Activated naive CD8-positive, alpha-beta T cell (primary cell): ENCODE results near the gene PELI1.
"Not testable (repeated sequence)": the region's sequence is repeated elsewhere in the genome, so short reads cannot be mapped to it uniquely, and the experiment has no call there.

ENCODE experiments used
- H3K27ac Mint-ChIP-seq: one replicate; pipeline ENCODE4 v1.8.0; 2021; ENCODE audit warnings: mixed read lengths
- H3K27me3 Mint-ChIP-seq: one replicate; pipeline ENCODE4 v1.8.0; 2021; ENCODE audit warnings: mixed read lengths
- H3K36me3 Mint-ChIP-seq: one replicate; pipeline ENCODE4 v1.8.0; 2021; ENCODE audit warnings: mixed read lengths
- H3K4me1 Mint-ChIP-seq: one replicate; pipeline ENCODE4 v1.8.0; 2021; ENCODE audit warnings: low read depth, mixed read lengths
- H3K4me3 Mint-ChIP-seq: one replicate; pipeline ENCODE4 v1.8.0; 2021; ENCODE audit warnings: mild to moderate bottlenecking, mixed read lengths
- H3K9me3 Mint-ChIP-seq: one replicate; pipeline ENCODE4 v1.8.0; 2021; ENCODE audit warnings: low read depth, mixed read lengths

Gene PELI1

GRCh38 chr2:64100584-64100983 lies 43.6 kb downstream of the PELI1 start:
- peaks cover 44% of the 10 kb centered on the region for H3K36me3 Mint-ChIP-seq
- not testable (repeated sequence) for H3K9me3 Mint-ChIP-seq, H3K27me3 Mint-ChIP-seq
- H3K27ac Mint-ChIP-seq, result peak overlapping the region; percentile 97
- H3K4me3 Mint-ChIP-seq, result peak overlapping the region; percentile 75
- H3K4me1 Mint-ChIP-seq, result peaks cover 66% of the 10 kb centered on the region

- peak overlapping the region; percentile 34 for H3K27ac Mint-ChIP-seq
- peaks cover 49% of the 10 kb centered on the region for H3K36me3 Mint-ChIP-seq
- peaks cover 4% of the 10 kb centered on the region for H3K9me3 Mint-ChIP-seq
- peaks cover 33% of the 10 kb centered on the region for H3K4me1 Mint-ChIP-seq
- no peak overlapping the region for H3K4me3 Mint-ChIP-seq
- no peaks in the 10 kb centered on the region for H3K27me3 Mint-ChIP-seq
Measured at GRCh38 chr2:64094663-64095382, 49.4 kb downstream of the PELI1 start.

GRCh38 chr2:64093341-64093740 lies 50.9 kb downstream of the PELI1 start:
- Mint-ChIP-seq H3K36me3 (peaks cover 41% of the 10 kb centered on the region), H3K27ac (no peak overlapping the region), H3K9me3 (peaks cover 4% of the 10 kb centered on the region), H3K4me1 (peaks cover 27% of the 10 kb centered on the region), H3K27me3 (no peaks in the 10 kb centered on the region), H3K4me3 (no peak overlapping the region)

GRCh38 chr2:64092502-64092901 lies 51.7 kb downstream of the PELI1 start:
- H3K9me3 Mint-ChIP-seq, result peaks cover 4% of the 10 kb centered on the region

GRCh38 chr2:64090264-64090663 lies 54.0 kb downstream of the PELI1 start:
- H3K27ac Mint-ChIP-seq, result no peak overlapping the region
- peaks cover 24% of the 10 kb centered on the region for H3K4me1 Mint-ChIP-seq
- no peaks in the 10 kb centered on the region for H3K9me3 Mint-ChIP-seq
- H3K36me3 Mint-ChIP-seq, result peaks cover 20% of the 10 kb centered on the region
- no peak overlapping the region for H3K4me3 Mint-ChIP-seq
- no peaks in the 10 kb centered on the region for H3K27me3 Mint-ChIP-seq

More at GRCh38 chr2:64092502-64092901, 51.7 kb downstream of the PELI1 start:
- Mint-ChIP-seq H3K27ac (no peak overlapping the region), H3K4me1 (peaks cover 24% of the 10 kb centered on the region), H3K36me3 (peaks cover 36% of the 10 kb centered on the region), H3K27me3 (no peaks in the 10 kb centered on the region), H3K4me3 (no peak overlapping the region)

- H3K27ac Mint-ChIP-seq, result peak overlapping the region; percentile 16
- peaks cover 15% of the 10 kb centered on the region for H3K4me1 Mint-ChIP-seq
- peaks cover 11% of the 10 kb centered on the region for H3K36me3 Mint-ChIP-seq
- H3K4me3 Mint-ChIP-seq, result no peak overlapping the region
- no peaks in the 10 kb centered on the region for H3K27me3 Mint-ChIP-seq
- no peaks in the 10 kb centered on the region for H3K9me3 Mint-ChIP-seq
Measured at GRCh38 chr2:64086347-64087082, 57.7 kb downstream of the PELI1 start.

GRCh38 chr2:64085936-64086335 lies 58.3 kb downstream of the PELI1 start:
- Mint-ChIP-seq H3K27ac (no peak overlapping the region), H3K9me3 (no peaks in the 10 kb centered on the region), H3K4me3 (no peak overlapping the region), H3K36me3 (peaks cover 6% of the 10 kb centered on the region), H3K4me1 (peaks cover 11% of the 10 kb centered on the region), H3K27me3 (no peaks in the 10 kb centered on the region)

- H3K27me3 Mint-ChIP-seq, result no peaks in the 10 kb centered on the region
- H3K4me3 Mint-ChIP-seq, result no peak overlapping the region
- H3K36me3 Mint-ChIP-seq, result no peaks in the 10 kb centered on the region
- H3K27ac Mint-ChIP-seq, result no peak overlapping the region
- no peaks in the 10 kb centered on the region for H3K4me1 Mint-ChIP-seq
- no peaks in the 10 kb centered on the region for H3K9me3 Mint-ChIP-seq
Measured at GRCh38 chr2:64081046-64081445, 63.2 kb downstream of the PELI1 start.

- no peaks in the 10 kb centered on the region for H3K27me3 Mint-ChIP-seq
- H3K4me1 Mint-ChIP-seq, result no peaks in the 10 kb centered on the region
- no peaks in the 10 kb centered on the region for H3K36me3 Mint-ChIP-seq
Measured at GRCh38 chr2:64080179-64080578, 64.0 kb downstream of the PELI1 start.

GRCh38 chr2:64079688-64080087 lies 64.5 kb downstream of the PELI1 start:
- not testable (repeated sequence) for H3K9me3 Mint-ChIP-seq, H3K27ac Mint-ChIP-seq, H3K27me3 Mint-ChIP-seq, H3K4me3 Mint-ChIP-seq, H3K36me3 Mint-ChIP-seq, H3K4me1 Mint-ChIP-seq

More at GRCh38 chr2:64080179-64080578, 64.0 kb downstream of the PELI1 start:
- no peak overlapping the region for H3K4me3 Mint-ChIP-seq
- no peak overlapping the region for H3K27ac Mint-ChIP-seq
- H3K9me3 Mint-ChIP-seq, result no peaks in the 10 kb centered on the region

GRCh38 chr2:64076828-64077227 lies 67.4 kb downstream of the PELI1 start:
- H3K36me3 Mint-ChIP-seq, H3K27ac Mint-ChIP-seq, H3K27me3 Mint-ChIP-seq, H3K4me3 Mint-ChIP-seq, H3K4me1 Mint-ChIP-seq, H3K9me3 Mint-ChIP-seq: not testable (repeated sequence)

GRCh38 chr2:64074616-64075015 lies 69.6 kb downstream of the PELI1 start:
- H3K9me3 Mint-ChIP-seq, H3K27ac Mint-ChIP-seq, H3K36me3 Mint-ChIP-seq, H3K27me3 Mint-ChIP-seq, H3K4me1 Mint-ChIP-seq, H3K4me3 Mint-ChIP-seq: not testable (repeated sequence)

- Mint-ChIP-seq H3K27ac (peak overlapping the region; percentile 2), H3K36me3 (no peaks in the 10 kb centered on the region), H3K4me1 (peaks cover 34% of the 10 kb centered on the region), H3K27me3 (no peaks in the 10 kb centered on the region), H3K4me3 (no peak overlapping the region), H3K9me3 (no peaks in the 10 kb centered on the region)
Measured at GRCh38 chr2:64067326-64067725, 76.9 kb downstream of the PELI1 start.

- H3K27me3 Mint-ChIP-seq, result no peaks in the 10 kb centered on the region
- no peak overlapping the region for H3K4me3 Mint-ChIP-seq
- no peaks in the 10 kb centered on the region for H3K9me3 Mint-ChIP-seq
- peaks cover 35% of the 10 kb centered on the region for H3K4me1 Mint-ChIP-seq
- no peaks in the 10 kb centered on the region for H3K36me3 Mint-ChIP-seq
- H3K27ac Mint-ChIP-seq, result peak overlapping the region; percentile 35
Measured at GRCh38 chr2:64065516-64065915, 78.7 kb downstream of the PELI1 start.

- H3K9me3 Mint-ChIP-seq, result no peaks in the 10 kb centered on the region
- peak overlapping the region; percentile 52 for H3K27ac Mint-ChIP-seq
- H3K4me3 Mint-ChIP-seq, result no peak overlapping the region
- H3K36me3 Mint-ChIP-seq, result no peaks in the 10 kb centered on the region
- H3K27me3 Mint-ChIP-seq, result no peaks in the 10 kb centered on the region
- peaks cover 35% of the 10 kb centered on the region for H3K4me1 Mint-ChIP-seq
Measured at GRCh38 chr2:64063924-64064331, 80.3 kb downstream of the PELI1 start.
